ENCODE measurements around the gene MROH9. TPM values are rescaled to one million over a fixed set of nuclear protein-coding genes. Genes with fewer than 3 reads are reported as not detected.

MROH9 gene
- polyA plus RNA-seq, 3 donors = not detected

DNA sequence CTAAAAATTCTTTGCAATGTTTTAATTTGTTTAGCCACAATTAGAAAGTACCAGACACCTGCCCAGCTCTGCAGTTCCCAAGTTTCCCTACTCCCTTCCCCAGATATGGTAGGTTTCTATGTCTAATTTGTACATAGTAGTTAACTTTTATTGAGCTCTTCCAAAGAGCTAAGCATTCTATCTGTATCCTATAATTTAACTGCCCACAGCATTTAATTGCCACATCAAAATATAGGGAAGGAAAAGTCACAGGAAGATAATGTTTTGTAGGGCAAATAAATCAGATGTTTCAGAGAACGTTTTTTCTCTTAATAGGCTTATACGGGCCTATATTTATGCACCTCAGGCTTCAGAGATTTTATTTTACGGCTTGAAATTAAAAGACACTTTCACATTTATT is 139.7 kb downstream of the MROH9 start:
- no peak for DNase-seq (ENCODE audit: low read depth in 3 of 3, low spot score in 2 of 3)

DNA sequence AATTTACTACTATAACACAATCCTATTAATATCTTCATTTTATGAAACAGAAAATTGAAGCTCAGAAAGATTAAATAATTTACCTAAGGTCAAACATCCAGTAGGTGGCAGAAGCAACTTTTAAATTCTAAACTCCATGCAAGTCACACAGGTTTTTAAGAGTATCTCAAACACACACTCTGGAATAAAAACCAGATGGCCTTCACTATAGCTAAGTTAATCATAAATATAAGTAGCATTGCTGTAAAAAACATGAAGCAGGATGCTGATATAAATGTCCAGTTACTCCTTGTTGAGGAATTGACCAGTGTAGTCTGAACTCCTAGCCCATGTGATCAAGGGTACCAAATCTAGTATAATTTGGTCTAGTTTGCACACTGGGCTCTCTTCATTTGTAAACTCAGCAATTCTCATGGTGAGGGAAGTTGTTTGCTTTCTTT is 146.0 kb downstream of the MROH9 start:
- no peak for DNase-seq (ENCODE audit: low read depth in 3 of 3, low spot score in 2 of 3)

DNA sequence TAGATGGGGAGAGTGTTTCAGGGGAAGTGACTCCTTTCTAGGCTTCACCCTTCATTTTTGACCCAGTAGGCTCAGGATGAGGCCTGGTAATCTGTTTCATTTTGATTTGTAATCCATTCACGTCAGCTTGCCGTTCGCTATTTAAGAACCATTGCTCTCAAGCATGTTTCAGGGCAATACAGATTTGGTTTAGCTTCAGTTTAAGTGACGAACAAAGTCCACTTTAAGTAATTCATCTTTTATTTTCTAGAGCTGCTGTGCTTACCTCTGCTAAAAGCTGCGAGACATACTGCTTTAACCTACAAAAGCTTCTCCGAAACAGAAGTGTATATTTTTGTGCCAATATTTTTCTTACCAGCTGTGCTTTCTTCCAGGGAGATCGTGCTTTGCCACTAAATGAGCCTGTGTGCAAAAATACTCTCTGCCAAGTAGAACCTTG is 146.4 kb downstream of the MROH9 start:
- no peak for DNase-seq (ENCODE audit: low read depth in 3 of 3, low spot score in 2 of 3)

DNA sequence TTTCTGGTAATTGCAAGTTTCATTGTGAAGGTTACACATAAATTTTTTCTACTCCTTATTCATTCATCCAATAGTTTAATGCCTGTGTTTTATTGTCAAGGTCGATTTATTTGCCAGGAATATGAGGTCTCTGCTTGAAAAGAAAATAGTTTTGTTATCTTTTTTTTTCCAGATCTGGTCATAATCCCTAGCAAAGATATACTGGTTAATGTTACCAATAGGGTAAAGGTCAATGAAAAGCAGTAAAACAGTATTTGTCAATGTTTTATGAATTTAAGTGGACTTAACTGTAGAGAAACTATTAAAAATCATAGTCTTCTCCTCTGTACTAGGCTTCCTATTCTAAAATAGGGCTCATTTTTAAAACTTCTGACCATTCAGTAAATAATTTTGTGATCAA is 147.3 kb downstream of the MROH9 start:
- DNase-seq (ENCODE audit: low read depth in 3 of 3, low spot score in 2 of 3) = no peak

DNA sequence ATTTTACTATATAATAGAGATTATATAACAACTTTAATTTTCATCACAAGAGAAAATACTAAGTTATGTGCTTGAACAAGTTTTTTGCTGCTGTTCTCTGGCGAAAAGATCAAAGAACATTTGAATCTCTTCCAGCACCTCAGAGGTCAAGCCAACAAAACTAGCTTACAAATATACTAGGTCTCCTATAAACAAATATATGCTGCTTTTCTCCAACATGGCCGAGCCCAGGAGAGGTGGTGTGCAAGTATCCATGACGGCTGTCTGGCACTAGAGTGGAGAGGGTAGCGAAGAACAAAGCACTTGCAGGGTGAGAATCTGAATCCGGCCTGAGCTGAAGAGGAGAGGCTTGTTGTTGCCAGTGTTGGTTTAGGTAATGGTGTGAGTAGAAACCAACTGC is 147.9 kb downstream of the MROH9 start:
- no peak for DNase-seq (ENCODE audit: low read depth in 3 of 3, low spot score in 2 of 3)

DNA sequence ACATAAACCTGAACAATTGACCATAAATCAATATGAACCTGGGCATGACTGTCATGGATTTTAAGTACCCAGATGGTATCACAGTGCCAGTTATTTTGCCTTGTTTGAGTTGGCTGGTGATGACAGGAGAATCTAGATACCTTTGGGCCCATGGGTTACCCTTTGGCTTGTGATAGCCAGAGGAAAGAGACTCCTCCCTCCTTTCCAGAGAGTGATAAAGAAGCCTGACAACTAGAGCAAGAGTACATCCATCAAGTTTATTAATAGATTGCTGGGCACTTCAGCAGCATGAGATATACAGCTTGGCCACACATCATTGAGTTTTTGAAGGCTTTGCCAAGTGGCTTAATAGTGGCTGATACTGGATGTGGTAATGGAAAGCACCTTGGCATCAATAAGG is 148.8 kb downstream of the MROH9 start:
- DNase-seq (ENCODE audit: low read depth in 3 of 3, low spot score in 2 of 3) = no peak

DNA sequence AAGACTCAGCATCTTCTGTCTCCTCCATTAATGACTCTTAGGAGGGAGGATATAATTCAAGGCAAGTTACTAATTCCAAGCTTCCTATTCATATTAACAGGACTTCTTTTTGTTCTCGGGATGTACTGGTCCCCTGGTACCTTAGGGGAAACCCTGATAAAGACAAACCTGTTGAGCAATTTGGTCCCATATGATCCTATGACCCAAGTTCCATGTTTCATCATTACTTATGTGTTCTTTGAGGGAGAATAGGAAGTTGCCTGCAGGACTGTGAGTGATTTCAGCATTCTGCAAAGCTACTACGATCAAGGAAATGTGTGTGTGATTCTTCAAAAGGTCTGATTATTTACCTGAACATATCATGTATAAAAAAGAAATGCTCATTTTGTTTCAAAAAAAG is 149.5 kb downstream of the MROH9 start:
- DNase-seq (ENCODE audit: low read depth in 3 of 3, low spot score in 2 of 3) = no peak

DNA sequence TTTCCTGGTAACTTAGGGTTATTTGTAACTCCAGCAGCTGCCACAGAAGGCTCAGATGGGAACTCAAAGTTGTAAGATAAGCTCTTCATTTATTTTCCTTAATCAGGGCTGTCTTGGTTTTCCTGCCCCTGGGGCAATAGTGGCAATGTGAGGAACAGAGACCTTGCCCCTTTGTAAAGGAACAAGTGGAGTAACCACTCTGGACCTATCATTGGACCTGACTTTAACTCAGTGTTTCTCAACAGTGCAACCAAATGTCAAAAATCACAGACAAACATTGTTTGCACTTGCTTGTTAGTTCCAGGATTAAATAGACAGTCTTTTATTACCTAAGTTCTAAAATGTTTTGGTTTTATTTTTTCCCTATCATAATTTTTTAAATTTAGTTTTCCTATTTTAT is 152.6 kb downstream of the MROH9 start:
- DNase-seq (ENCODE audit: low read depth in 3 of 3, low spot score in 2 of 3) = no peak

DNA sequence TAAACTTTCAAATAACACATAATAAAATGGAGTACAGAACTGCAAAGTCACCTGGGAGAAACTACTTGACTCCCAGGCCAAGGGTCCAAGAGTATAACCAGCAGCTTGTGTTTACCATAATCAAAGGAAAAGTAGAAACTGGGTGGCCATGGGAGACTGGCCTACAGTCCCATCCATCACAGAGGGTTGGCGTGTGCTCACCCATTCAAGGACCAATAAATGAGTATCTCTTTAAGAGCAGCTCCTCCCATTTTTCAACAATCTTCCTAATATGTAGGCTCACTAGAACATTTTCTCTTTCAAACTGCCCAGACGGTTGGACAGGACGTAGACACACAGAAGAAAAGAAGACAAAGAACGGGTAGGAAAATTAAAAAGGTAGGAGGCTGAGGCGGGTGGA is 155.3 kb downstream of the MROH9 start, which contains the start of gene FMO3:
FMO3 (plus strand) TSS at position 302 of the 400 bp plus-strand sequence. CDS start 1,754 bp downstream, outside the sequence.
- DNase-seq (ENCODE audit: low read depth in 3 of 3, low spot score in 2 of 3) = no peak

DNA sequence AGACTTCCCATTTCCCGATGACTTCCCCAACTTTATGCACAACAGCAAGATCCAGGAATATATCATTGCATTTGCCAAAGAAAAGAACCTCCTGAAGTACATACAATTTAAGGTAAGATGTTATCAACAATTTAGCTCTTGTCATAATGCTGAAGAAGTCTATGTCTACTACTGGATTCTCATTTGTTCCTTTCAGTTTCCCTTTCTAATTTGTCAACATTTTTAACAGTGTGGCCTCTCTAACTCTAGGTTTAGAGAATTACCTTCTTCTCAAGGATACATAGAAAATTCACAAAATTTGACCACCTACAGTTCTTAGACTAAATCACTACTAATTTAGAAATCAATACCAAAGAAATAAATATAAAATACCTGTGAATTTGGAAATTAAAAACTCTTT is 168.5 kb downstream of the MROH9 start:
- no peak for DNase-seq (ENCODE audit: low read depth in 3 of 3, low spot score in 2 of 3)

DNA sequence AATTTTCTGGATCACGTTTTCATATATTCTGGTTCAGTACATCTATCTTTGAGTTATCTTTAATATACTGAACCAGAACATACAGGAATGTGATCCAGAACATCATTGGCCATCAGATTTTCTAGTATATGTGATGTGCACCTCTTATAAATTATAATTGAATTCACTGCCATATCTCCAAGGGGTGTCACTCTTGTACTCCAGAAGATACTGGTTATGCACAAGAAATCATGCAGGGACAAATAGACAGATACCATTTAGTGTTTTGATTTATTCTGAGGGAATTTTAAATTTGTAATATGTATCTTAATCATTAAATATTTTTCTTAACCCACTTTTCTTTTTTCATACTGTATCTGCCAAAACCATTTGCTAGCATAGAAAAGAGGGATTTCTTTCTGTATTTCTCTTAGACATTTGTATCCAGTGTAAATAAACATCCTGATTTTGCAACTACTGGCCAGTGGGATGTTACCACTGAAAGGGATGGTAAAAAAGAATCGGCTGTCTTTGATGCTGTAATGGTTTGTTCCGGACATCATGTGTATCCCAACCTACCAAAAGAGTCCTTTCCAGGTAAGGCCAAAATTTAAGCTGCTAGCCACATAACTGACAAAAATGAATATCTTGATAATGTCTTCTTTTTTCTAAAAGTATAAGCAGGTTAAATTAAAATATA is 172.1 kb downstream of the MROH9 start:
- DNase-seq (ENCODE audit: low read depth in 3 of 3, low spot score in 2 of 3) = no peak

DNA sequence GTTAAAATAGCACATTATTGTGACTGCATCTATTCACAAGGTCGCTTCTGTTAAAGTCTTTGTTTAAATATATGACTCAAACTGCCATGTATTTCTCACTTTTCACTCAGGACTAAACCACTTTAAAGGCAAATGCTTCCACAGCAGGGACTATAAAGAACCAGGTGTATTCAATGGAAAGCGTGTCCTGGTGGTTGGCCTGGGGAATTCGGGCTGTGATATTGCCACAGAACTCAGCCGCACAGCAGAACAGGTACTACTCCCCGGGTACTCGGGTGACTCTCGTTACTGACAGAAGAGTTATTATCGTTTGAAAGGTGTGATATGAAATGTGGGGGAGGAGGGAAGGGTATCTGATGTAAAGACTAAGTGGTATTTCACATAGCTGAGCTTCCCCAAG is 172.6 kb downstream of the MROH9 start:
- no peak for DNase-seq (ENCODE audit: low read depth in 3 of 3, low spot score in 2 of 3)

DNA sequence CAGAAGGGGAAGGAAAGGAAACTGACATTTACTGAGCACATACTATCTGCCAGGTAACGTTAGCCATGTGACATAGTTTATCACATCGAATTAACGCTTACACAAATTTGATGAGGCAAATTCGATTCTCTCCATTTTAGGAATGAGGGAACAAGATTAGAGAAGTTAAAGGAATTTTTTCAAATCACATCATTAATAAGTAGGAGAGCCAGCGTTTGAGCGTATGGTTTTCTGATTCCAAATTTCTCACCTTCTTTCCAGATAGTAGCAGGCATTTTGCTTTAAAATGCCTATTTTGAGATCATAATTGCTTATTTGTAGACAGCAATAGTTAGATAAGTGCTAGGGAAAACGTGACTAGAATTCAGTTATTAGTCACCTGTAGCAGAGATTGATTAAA is 174.6 kb downstream of the MROH9 start:
- no peak for DNase-seq (ENCODE audit: low read depth in 3 of 3, low spot score in 2 of 3)

DNA sequence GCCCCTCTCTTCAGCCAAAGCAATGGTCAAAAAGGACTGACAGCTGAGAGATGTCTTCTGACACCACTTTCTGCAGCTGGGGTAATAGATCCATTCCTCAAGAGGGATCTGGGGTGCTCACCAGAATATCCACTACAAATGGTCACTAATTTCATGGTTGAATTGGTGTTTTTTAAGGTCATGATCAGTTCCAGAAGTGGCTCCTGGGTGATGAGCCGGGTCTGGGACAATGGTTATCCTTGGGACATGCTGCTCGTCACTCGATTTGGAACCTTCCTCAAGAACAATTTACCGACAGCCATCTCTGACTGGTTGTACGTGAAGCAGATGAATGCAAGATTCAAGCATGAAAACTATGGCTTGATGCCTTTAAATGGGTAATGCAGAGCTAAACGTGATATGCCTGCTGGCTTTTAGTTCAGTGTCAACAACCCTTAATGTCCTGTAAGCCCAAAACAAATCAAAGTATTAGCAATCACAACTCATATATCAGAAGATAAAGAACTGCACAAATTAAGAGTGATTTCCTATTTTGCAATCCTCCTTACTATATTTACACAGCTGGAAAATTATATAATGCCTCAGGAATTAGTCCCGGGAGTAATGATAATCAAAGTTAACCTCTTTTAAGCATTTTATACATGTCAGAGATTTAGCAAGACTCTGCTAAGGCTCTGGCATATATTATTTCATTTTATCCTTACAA is 175.4 kb downstream of the MROH9 start:
- DNase-seq (ENCODE audit: low read depth in 3 of 3, low spot score in 2 of 3) = no peak

DNA sequence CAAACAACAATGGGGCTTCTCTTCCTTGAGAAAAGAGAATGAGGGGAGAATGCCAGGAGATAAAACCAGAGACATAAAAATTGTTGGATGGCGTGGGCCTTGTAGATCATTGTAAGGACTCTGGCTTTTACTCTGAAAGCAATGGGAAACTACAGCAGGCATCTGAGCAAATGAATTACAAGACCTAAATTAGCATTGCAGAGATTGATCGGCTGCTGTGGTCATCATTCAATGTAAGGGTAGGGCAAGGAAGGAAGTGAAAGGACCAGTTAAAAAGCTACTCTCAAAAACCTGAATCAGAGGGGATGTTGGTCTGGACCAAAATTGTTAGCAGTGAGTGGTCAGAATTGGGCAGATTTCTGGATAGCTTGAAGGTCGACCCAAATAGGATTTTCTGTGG is 176.8 kb downstream of the MROH9 start:
- DNase-seq (ENCODE audit: low read depth in 3 of 3, low spot score in 2 of 3) = no peak

DNA sequence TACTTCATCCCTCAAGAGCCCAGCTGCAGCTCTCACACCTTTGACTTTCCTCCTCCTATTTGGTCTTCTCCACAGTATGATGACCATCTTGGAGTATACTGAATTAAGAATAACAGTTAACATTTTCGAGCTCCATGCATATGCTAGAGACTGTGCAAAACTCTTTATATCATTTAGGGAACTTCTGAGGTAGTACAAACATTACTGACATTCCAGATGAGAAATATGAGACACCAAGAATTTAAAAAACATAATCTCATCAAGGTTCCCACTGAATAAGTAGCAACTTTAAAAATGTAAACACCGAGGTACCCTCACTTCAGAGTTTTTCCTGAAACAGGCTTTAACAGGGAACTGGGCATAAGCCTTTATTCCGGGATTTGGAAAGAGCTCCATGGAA is 178.0 kb downstream of the MROH9 start:
- no peak for DNase-seq (ENCODE audit: low read depth in 3 of 3, low spot score in 2 of 3)

Other genes starting within 250 kb of the MROH9 start
- gene FMO3, start 155.4 kb downstream of the MROH9 start, polyA plus RNA-seq (ENCODE audit: insufficient read length in 3 of 3) = under 1 TPM in 2 of 3 donors, not detected in 1; 0.12 to 0.28 TPM
- gene FMO2, start 249.8 kb downstream of the MROH9 start, polyA plus RNA-seq (ENCODE audit: insufficient read length in 3 of 3) = 1 to 10 TPM; 1.1 to 2.4 (median 1.7) TPM

All from right renal cortex interstitium (tissue), 3 donors.